GM23338 (cell line): Measurements from ENCODE around the gene NCLN. TPM values are rescaled to one million over a fixed set of nuclear protein-coding genes. Genes with fewer than 3 reads are reported as not detected.

Source experiments
- ATAC-seq: fragments of 200-7000 bp; cut with Tn5 transposase; 3 replicates; pipeline ENCODE4 v1.9.1; 2020
- DNase-seq: peaks from one replicate; pipeline ENCODE4 v3.0.0-alpha.2; 2015; ENCODE audit warnings: low spot score
- H2AFZ ChIP-seq: fragments of 200-600 bp; sonication (generic); 2 replicates; pipeline ENCODE4 v1.8.0; 2016; ENCODE audit warnings: antibody characterized with exemption, mild to moderate bottlenecking, moderate library complexity
- H3F3A ChIP-seq: fragments of 200-600 bp; sonication (generic); replicated peaks from 2 replicates; pipeline ENCODE4 v1.8.0; 2017; ENCODE audit warnings: antibody characterized with exemption, mixed run types, low read depth
- H3K27ac ChIP-seq: fragments of 200-600 bp; sonication (generic); 2 replicates; pipeline ENCODE4 v1.6.1; 2016; ENCODE audit warnings: low read depth
- H3K27me3 ChIP-seq: fragments of 200-600 bp; sonication (generic); 2 replicates; pipeline ENCODE4 v1.8.0; 2016; ENCODE audit warnings: mild to moderate bottlenecking, mixed run types, moderate library complexity; ENCODE audit not compliant: insufficient read depth
- H3K36me3 ChIP-seq: fragments of 200-600 bp; sonication (generic); 2 replicates; pipeline ENCODE4 v1.8.0; 2016; ENCODE audit warnings: mild to moderate bottlenecking; ENCODE audit not compliant: insufficient read depth
- H3K4me1 ChIP-seq: fragments of 200-600 bp; sonication (generic); 2 replicates; pipeline ENCODE4 v1.8.0; 2016; ENCODE audit warnings: mild to moderate bottlenecking, moderate library complexity; ENCODE audit not compliant: insufficient read depth
- H3K4me2 ChIP-seq: fragments of 200-600 bp; sonication (generic); 2 replicates; pipeline ENCODE4 v1.7.1; 2017; ENCODE audit warnings: mixed run types
- H3K4me3 ChIP-seq: fragments of 200-600 bp; sonication (generic); 2 replicates; pipeline ENCODE4 v1.6.1; 2016; ENCODE audit warnings: mixed run types
- H3K79me2 ChIP-seq: fragments of 200-600 bp; sonication (generic); replicated peaks from 2 replicates; pipeline ENCODE4 v1.8.0; 2017; ENCODE audit warnings: mild to moderate bottlenecking; ENCODE audit not compliant: insufficient read depth
- H3K9me2 ChIP-seq: fragments of 200-600 bp; sonication (generic); 2 replicates; pipeline ENCODE4 v1.8.0; 2017; ENCODE audit not compliant: insufficient read depth
- H4K20me1 ChIP-seq: fragments of 200-600 bp; sonication (generic); replicated peaks from 2 replicates; pipeline ENCODE4 v1.8.0; 2017; ENCODE audit warnings: mild to moderate bottlenecking; ENCODE audit not compliant: insufficient read depth
- H3K27ac Mint-ChIP-seq: 2 replicates; pipeline ENCODE4 v1.8.0; 2020; ENCODE audit warnings: inconsistent platforms, mild to moderate bottlenecking, moderate library complexity, mixed read lengths
- H3K27me3 Mint-ChIP-seq: 3 replicates; pipeline ENCODE4 v1.8.0; 2022; ENCODE audit warnings: low read depth, mild to moderate bottlenecking, moderate library complexity, mixed read lengths, inconsistent platforms; ENCODE audit not compliant: insufficient read depth, poor library complexity
- H3K36me3 Mint-ChIP-seq: 3 replicates; pipeline ENCODE4 v1.8.0; 2021; ENCODE audit warnings: low read depth, mild to moderate bottlenecking, inconsistent platforms, moderate library complexity, mixed read lengths
- H3K4me1 Mint-ChIP-seq: 3 replicates; pipeline ENCODE4 v1.8.0; 2020; ENCODE audit warnings: mild to moderate bottlenecking, inconsistent platforms, mixed read lengths
- H3K4me3 Mint-ChIP-seq: 3 replicates; pipeline ENCODE4 v1.8.0; 2021; ENCODE audit warnings: moderate library complexity, mild to moderate bottlenecking, inconsistent platforms, mixed read lengths
- H3K9me3 Mint-ChIP-seq: 3 replicates; pipeline ENCODE4 v1.8.0; 2020; ENCODE audit warnings: moderate library complexity, mild to moderate bottlenecking, inconsistent platforms, mixed read lengths
- CREB1 ChIP-seq: fragments of 250-450 bp; sonication (Bioruptor Pico); IDR thresholded peaks from 2 replicates; pipeline ENCODE4 v1.5.0; 2020; ENCODE audit warnings: low read depth, mild to moderate bottlenecking, moderate library complexity
- EZH2 ChIP-seq: fragments of 200-600 bp; sonication (generic); IDR thresholded peaks from one replicate; pipeline ENCODE4 v1.8.0; 2017; ENCODE audit warnings: antibody characterized with exemption, mild to moderate bottlenecking, low read depth; ENCODE audit not compliant: unreplicated experiment
- EZH2phosphoT487 ChIP-seq: fragments of 200-600 bp; sonication (generic); IDR thresholded peaks from one replicate; pipeline ENCODE4 v1.8.1; 2018; ENCODE audit warnings: antibody characterized with exemption; ENCODE audit not compliant: unreplicated experiment
- JUNB ChIP-seq: IDR thresholded peaks from one replicate; pipeline ENCODE4 v1.6.1; 2016; ENCODE audit warnings: antibody characterized with exemption; ENCODE audit not compliant: unreplicated experiment
- NANOG ChIP-seq: IDR thresholded peaks from 2 replicates; pipeline ENCODE4 v1.6.1; 2016; ENCODE audit warnings: antibody characterized with exemption, borderline replicate concordance
- POLR2AphosphoS5 ChIP-seq: IDR thresholded peaks from 2 replicates; pipeline ENCODE4 v1.6.1; 2016; ENCODE audit warnings: antibody characterized with exemption, low read depth
- STAT1 ChIP-seq: IDR thresholded peaks from one replicate; pipeline ENCODE4 v1.6.1; 2016; ENCODE audit warnings: antibody characterized with exemption; ENCODE audit not compliant: unreplicated experiment
- ZNF114 ChIP-seq: fragments of 250-450 bp; sonication (Bioruptor Pico); IDR thresholded peaks from 2 replicates; pipeline ENCODE4 v1.5.0; 2020; ENCODE audit warnings: mild to moderate bottlenecking, moderate library complexity
- ZNF331 ChIP-seq: fragments of 250-450 bp; sonication (Bioruptor Pico); IDR thresholded peaks from 2 replicates; pipeline ENCODE4 v1.5.0; 2020; ENCODE audit warnings: low read depth, mild to moderate bottlenecking, moderate library complexity
- polyA plus RNA-seq: library from polyadenylated mRNA; unstranded; fragments of >200 nt; fragmentation: Nextera tagmentation; extraction: Ambion mirVana; gene quantifications from 2 replicates; pipeline ENCODE4 v1.2.1, GENCODE V29; 2016
- total RNA-seq: library from RNA; depleted of rRNA; stranded (reverse); fragments of >200 nt; shearing (Covaris generic); gene quantifications from 2 replicates; pipeline ENCODE4 v1.2.3, GENCODE V29; 2014
- TF ChIP-seq, protein P1 (sequence below), 2 experiments: fragments of 200-600 bp in 1 of 2; sonication (generic) in 1 of 2; conservative IDR thresholded peaks; 2 replicates each; pipeline versions ENCODE4 v1.5.1 to v1.6.1; 2016 to 2017; ENCODE audit warnings: antibody characterized with exemption in 2 of 2, low read depth in 2 of 2, mild to moderate bottlenecking in 2 of 2, moderate library complexity in 1 of 2
- TF ChIP-seq, protein P2 (sequence below): IDR thresholded peaks from one replicate; pipeline ENCODE4 v1.6.1; 2018; ENCODE audit warnings: antibody characterized with exemption; ENCODE audit not compliant: unreplicated experiment
- TF ChIP-seq, protein P3 (sequence below): IDR thresholded peaks from 2 replicates; pipeline ENCODE4 v1.6.1; 2016; ENCODE audit warnings: antibody characterized with exemption
- TF ChIP-seq, protein P4 (sequence below): fragments of 250-450 bp; sonication (Bioruptor Pico); IDR thresholded peaks from 2 replicates; pipeline ENCODE4 v1.5.0; 2020; ENCODE audit warnings: mild to moderate bottlenecking, moderate library complexity

Gene NCLN
- total and polyA plus RNA-seq, 2 experiments from 2014 or later, result 85.6 to 125 TPM

DNA sequence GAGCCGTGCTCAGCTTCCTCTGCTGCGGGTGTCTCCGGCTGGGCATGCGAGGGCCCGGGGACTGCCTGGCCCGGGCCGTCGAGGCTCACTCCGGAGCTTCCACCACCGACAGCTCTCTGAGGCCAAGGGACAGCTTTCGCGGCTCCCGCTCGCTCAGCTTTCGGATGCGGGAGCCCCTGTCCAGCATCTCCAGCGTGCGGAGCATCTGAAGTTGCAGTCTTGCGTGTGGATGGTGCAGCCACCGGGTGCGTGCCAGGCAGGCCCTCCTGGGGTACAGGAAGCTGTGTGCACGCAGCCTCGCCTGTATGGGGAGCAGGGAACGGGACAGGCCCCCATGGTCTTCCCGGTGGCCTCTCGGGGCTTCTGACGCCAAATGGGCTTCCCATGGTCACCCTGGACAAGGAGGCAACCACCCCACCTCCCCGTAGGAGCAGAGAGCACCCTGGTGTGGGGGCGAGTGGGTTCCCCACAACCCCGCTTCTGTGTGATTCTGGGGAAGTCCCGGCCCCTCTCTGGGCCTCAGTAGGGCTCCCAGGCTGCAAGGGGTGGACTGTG, 5.9 kb upstream of the NCLN start:
- peaks cover 9% of the 10 kb centered on the region; the same call in 2 of the 3 replicates for H3K9me3 Mint-ChIP-seq
- no peaks in the 10 kb centered on the region for H3K4me1 Mint-ChIP-seq
- no peaks in the 10 kb centered on the region for H3F3A ChIP-seq
- H3K9me2 ChIP-seq, result no peaks in the 10 kb centered on the region
- no peaks in the 10 kb centered on the region for H3K36me3 ChIP-seq
- TF ChIP-seq NANOG (no peak), STAT1 (no peak), ZNF114 (CRISPR knock-in tag) (no peak), ZNF331 (no peak), EZH2 (no peak), JUNB (no peak), CREB1 (no peak), POLR2AphosphoS5 (no peak), EZH2phosphoT487 (no peak)
- TF ChIP-seq, protein P1, sequence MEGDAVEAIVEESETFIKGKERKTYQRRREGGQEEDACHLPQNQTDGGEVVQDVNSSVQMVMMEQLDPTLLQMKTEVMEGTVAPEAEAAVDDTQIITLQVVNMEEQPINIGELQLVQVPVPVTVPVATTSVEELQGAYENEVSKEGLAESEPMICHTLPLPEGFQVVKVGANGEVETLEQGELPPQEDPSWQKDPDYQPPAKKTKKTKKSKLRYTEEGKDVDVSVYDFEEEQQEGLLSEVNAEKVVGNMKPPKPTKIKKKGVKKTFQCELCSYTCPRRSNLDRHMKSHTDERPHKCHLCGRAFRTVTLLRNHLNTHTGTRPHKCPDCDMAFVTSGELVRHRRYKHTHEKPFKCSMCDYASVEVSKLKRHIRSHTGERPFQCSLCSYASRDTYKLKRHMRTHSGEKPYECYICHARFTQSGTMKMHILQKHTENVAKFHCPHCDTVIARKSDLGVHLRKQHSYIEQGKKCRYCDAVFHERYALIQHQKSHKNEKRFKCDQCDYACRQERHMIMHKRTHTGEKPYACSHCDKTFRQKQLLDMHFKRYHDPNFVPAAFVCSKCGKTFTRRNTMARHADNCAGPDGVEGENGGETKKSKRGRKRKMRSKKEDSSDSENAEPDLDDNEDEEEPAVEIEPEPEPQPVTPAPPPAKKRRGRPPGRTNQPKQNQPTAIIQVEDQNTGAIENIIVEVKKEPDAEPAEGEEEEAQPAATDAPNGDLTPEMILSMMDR (conservative IDR thresholded peaks at IDR 0.05; ENCODE audit: low read depth in 2 of 2), result no peak
- TF ChIP-seq, protein P2, sequence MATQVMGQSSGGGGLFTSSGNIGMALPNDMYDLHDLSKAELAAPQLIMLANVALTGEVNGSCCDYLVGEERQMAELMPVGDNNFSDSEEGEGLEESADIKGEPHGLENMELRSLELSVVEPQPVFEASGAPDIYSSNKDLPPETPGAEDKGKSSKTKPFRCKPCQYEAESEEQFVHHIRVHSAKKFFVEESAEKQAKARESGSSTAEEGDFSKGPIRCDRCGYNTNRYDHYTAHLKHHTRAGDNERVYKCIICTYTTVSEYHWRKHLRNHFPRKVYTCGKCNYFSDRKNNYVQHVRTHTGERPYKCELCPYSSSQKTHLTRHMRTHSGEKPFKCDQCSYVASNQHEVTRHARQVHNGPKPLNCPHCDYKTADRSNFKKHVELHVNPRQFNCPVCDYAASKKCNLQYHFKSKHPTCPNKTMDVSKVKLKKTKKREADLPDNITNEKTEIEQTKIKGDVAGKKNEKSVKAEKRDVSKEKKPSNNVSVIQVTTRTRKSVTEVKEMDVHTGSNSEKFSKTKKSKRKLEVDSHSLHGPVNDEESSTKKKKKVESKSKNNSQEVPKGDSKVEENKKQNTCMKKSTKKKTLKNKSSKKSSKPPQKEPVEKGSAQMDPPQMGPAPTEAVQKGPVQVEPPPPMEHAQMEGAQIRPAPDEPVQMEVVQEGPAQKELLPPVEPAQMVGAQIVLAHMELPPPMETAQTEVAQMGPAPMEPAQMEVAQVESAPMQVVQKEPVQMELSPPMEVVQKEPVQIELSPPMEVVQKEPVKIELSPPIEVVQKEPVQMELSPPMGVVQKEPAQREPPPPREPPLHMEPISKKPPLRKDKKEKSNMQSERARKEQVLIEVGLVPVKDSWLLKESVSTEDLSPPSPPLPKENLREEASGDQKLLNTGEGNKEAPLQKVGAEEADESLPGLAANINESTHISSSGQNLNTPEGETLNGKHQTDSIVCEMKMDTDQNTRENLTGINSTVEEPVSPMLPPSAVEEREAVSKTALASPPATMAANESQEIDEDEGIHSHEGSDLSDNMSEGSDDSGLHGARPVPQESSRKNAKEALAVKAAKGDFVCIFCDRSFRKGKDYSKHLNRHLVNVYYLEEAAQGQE, result no peak
- TF ChIP-seq, protein P3, sequence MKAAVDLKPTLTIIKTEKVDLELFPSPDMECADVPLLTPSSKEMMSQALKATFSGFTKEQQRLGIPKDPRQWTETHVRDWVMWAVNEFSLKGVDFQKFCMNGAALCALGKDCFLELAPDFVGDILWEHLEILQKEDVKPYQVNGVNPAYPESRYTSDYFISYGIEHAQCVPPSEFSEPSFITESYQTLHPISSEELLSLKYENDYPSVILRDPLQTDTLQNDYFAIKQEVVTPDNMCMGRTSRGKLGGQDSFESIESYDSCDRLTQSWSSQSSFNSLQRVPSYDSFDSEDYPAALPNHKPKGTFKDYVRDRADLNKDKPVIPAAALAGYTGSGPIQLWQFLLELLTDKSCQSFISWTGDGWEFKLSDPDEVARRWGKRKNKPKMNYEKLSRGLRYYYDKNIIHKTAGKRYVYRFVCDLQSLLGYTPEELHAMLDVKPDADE, result no peak
- TF ChIP-seq, protein P4, sequence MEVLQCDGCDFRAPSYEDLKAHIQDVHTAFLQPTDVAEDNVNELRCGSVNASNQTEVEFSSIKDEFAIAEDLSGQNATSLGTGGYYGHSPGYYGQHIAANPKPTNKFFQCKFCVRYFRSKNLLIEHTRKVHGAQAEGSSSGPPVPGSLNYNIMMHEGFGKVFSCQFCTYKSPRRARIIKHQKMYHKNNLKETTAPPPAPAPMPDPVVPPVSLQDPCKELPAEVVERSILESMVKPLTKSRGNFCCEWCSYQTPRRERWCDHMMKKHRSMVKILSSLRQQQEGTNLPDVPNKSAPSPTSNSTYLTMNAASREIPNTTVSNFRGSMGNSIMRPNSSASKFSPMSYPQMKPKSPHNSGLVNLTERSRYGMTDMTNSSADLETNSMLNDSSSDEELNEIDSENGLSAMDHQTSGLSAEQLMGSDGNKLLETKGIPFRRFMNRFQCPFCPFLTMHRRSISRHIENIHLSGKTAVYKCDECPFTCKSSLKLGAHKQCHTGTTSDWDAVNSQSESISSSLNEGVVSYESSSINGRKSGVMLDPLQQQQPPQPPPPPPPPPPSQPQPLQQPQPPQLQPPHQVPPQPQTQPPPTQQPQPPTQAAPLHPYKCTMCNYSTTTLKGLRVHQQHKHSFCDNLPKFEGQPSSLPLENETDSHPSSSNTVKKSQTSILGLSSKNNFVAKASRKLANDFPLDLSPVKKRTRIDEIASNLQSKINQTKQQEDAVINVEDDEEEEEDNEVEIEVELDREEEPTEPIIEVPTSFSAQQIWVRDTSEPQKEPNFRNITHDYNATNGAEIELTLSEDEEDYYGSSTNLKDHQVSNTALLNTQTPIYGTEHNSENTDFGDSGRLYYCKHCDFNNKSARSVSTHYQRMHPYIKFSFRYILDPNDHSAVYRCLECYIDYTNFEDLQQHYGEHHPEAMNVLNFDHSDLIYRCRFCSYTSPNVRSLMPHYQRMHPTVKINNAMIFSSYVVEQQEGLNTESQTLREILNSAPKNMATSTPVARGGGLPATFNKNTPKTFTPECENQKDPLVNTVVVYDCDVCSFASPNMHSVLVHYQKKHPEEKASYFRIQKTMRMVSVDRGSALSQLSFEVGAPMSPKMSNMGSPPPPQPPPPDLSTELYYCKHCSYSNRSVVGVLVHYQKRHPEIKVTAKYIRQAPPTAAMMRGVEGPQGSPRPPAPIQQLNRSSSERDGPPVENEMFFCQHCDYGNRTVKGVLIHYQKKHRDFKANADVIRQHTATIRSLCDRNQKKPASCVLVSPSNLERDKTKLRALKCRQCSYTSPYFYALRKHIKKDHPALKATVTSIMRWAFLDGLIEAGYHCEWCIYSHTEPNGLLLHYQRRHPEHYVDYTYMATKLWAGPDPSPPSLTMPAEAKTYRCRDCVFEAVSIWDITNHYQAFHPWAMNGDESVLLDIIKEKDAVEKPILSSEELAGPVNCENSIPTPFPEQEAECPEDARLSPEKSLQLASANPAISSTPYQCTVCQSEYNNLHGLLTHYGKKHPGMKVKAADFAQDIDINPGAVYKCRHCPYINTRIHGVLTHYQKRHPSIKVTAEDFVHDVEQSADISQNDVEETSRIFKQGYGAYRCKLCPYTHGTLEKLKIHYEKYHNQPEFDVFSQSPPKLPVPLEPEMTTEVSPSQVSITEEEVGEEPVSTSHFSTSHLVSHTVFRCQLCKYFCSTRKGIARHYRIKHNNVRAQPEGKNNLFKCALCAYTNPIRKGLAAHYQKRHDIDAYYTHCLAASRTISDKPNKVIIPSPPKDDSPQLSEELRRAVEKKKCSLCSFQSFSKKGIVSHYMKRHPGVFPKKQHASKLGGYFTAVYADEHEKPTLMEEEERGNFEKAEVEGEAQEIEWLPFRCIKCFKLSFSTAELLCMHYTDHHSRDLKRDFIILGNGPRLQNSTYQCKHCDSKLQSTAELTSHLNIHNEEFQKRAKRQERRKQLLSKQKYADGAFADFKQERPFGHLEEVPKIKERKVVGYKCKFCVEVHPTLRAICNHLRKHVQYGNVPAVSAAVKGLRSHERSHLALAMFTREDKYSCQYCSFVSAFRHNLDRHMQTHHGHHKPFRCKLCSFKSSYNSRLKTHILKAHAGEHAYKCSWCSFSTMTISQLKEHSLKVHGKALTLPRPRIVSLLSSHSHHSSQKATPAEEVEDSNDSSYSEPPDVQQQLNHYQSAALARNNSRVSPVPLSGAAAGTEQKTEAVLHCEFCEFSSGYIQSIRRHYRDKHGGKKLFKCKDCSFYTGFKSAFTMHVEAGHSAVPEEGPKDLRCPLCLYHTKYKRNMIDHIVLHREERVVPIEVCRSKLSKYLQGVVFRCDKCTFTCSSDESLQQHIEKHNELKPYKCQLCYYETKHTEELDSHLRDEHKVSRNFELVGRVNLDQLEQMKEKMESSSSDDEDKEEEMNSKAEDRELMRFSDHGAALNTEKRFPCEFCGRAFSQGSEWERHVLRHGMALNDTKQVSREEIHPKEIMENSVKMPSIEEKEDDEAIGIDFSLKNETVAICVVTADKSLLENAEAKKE (CRISPR knock-in tag), result no peak
- H2AFZ ChIP-seq, result no peak overlapping the region
- no peak overlapping the region for H3K27ac ChIP-seq
- H3K27me3 Mint-ChIP-seq, result peaks cover 5% of the 10 kb centered on the region
- DNase-seq, result no peak
- no peak; the same call in 2 of the 3 replicates for ATAC-seq
- H3K27me3 ChIP-seq, result no peaks in the 10 kb centered on the region
- H4K20me1 ChIP-seq, result no peaks in the 10 kb centered on the region
- H3K4me3 ChIP-seq, result no peak overlapping the region
- no peak overlapping the region for H3K4me2 ChIP-seq
- H3K79me2 ChIP-seq, result no peaks in the 10 kb centered on the region
- H3K4me1 ChIP-seq, result no peaks in the 10 kb centered on the region
- no peak overlapping the region for H3K27ac Mint-ChIP-seq
- H3K4me3 Mint-ChIP-seq, result no peak overlapping the region
- H3K36me3 Mint-ChIP-seq, result no peaks in the 10 kb centered on the region
